ENCODE results near the gene OMP.

- TF ChIP-seq CTCF (IDR thresholded peaks at IDR 0.05; ENCODE audit: low read length), result no peak
- TF ChIP-seq EZH2 (optimal IDR thresholded peaks at IDR 0.05; ENCODE audit: low read depth, low read length), result no peak
- no peak for TF ChIP-seq EZH2phosphoT487 (IDR thresholded peaks at IDR 0.05; ENCODE audit: low read length)
Observed at GRCh38 chr11:77074626-77075221, 27.9 kb upstream of the OMP start.

Measured in MM.1S (cell line).